Calu3 (cell line): ENCODE results near the gene IQCH. TPM values are rescaled to one million over a fixed set of nuclear protein-coding genes. Genes with fewer than 3 reads are reported as not detected.

ENCODE experiments used
- BruUV-seq: library from RNA; stranded (reverse); fragments of 400-500 nt; replicated peaks from 2 replicates; lab custom pipeline; 2021; lab: Mats Ljungman, UMichigan
- CTCF ChIA-PET: fragments of 300-600 bp; sonication (Branson Sonifier 250); formaldehyde crosslinking; loops from one replicate; lab custom pipeline; 2022; ENCODE audit warnings: antibody characterized with exemption; lab: Charles Lee
- DNase-seq: peaks from one replicate; pipeline ENCODE4 v3.0.0; 2022
- H3K27ac Mint-ChIP-seq: one replicate; pipeline ENCODE4 v1.8.0; 2022; ENCODE audit warnings: mixed read lengths; ENCODE audit not compliant: unreplicated experiment
- H3K27me3 Mint-ChIP-seq: one replicate; pipeline ENCODE4 v1.8.0; 2022; ENCODE audit warnings: mixed read lengths; ENCODE audit not compliant: unreplicated experiment
- H3K36me3 Mint-ChIP-seq: one replicate; pipeline ENCODE4 v1.8.0; 2022; ENCODE audit warnings: mild to moderate bottlenecking, moderate library complexity, mixed read lengths; ENCODE audit not compliant: insufficient read depth, unreplicated experiment
- H3K4me1 Mint-ChIP-seq: one replicate; pipeline ENCODE4 v1.8.0; 2022; ENCODE audit warnings: mild to moderate bottlenecking, low read depth, mixed read lengths; ENCODE audit not compliant: unreplicated experiment
- H3K4me3 Mint-ChIP-seq: one replicate; pipeline ENCODE4 v1.8.0; 2022; ENCODE audit warnings: mild to moderate bottlenecking, low read depth, moderate library complexity, mixed read lengths; ENCODE audit not compliant: unreplicated experiment
- H3K9me3 Mint-ChIP-seq: one replicate; pipeline ENCODE4 v1.8.0; 2022; ENCODE audit warnings: low read depth, mixed read lengths; ENCODE audit not compliant: unreplicated experiment
- intact Hi-C: fragments of 100-400 bp; cut with micrococcal nuclease; formaldehyde crosslinking; loops from one replicate; pipeline ENCODE4 v1.10.0; 2022; ENCODE audit not compliant: unreplicated experiment
- total RNA-seq: library from RNA; stranded (reverse); gene quantifications from 2 replicates; pipeline ENCODE4 v1.2.3, GENCODE V29; 2022
- TF ChIP-seq, protein P1 (sequence below): fragments of 200-600 bp; IDR thresholded peaks from one replicate; pipeline ENCODE4 v1.8.0; 2022; ENCODE audit warnings: antibody characterized with exemption; ENCODE audit not compliant: unreplicated experiment

The IQCH gene
- total RNA-seq, 1 experiment from 2014 or later: 5.5 TPM

- H3K36me3 Mint-ChIP-seq: no peaks in the 10 kb centered on the region
- CTCF ChIA-PET: no interaction called here
- intact Hi-C loops: loop anchor here (10.0 kb wide), 1 partner anchor 454 kb away; no protein-coding TSS in a partner anchor
- H3K4me1 Mint-ChIP-seq: no peaks in the 10 kb centered on the region
- no TSS peak for BruUV-seq
- H3K27ac Mint-ChIP-seq: no peak overlapping the region
- H3K4me3 Mint-ChIP-seq: no peak overlapping the region
- TF ChIP-seq, protein P1, sequence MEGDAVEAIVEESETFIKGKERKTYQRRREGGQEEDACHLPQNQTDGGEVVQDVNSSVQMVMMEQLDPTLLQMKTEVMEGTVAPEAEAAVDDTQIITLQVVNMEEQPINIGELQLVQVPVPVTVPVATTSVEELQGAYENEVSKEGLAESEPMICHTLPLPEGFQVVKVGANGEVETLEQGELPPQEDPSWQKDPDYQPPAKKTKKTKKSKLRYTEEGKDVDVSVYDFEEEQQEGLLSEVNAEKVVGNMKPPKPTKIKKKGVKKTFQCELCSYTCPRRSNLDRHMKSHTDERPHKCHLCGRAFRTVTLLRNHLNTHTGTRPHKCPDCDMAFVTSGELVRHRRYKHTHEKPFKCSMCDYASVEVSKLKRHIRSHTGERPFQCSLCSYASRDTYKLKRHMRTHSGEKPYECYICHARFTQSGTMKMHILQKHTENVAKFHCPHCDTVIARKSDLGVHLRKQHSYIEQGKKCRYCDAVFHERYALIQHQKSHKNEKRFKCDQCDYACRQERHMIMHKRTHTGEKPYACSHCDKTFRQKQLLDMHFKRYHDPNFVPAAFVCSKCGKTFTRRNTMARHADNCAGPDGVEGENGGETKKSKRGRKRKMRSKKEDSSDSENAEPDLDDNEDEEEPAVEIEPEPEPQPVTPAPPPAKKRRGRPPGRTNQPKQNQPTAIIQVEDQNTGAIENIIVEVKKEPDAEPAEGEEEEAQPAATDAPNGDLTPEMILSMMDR: no peak
- H3K27me3 Mint-ChIP-seq: no peaks in the 10 kb centered on the region
- no peak for DNase-seq
- H3K9me3 Mint-ChIP-seq: no peaks in the 10 kb centered on the region
Measured at GRCh38 chr15:67380921-67381320, 126.3 kb downstream of the IQCH start.

GRCh38 chr15:67381416-67382045, 126.9 kb downstream of the IQCH start:
- TF ChIP-seq, protein P1: no peak
- Mint-ChIP-seq H3K27ac (no peak overlapping the region), H3K27me3 (no peaks in the 10 kb centered on the region), H3K9me3 (no peaks in the 10 kb centered on the region), H3K36me3 (no peaks in the 10 kb centered on the region), H3K4me3 (no peak overlapping the region), H3K4me1 (no peaks in the 10 kb centered on the region)
- BruUV-seq: no TSS peak
- CTCF ChIA-PET: no interaction called here
- intact Hi-C loops: loop anchor here (10.0 kb wide), 1 partner anchor 453 kb away; no protein-coding TSS in a partner anchor
- DNase-seq: no peak

- Mint-ChIP-seq H3K36me3 (no peaks in the 10 kb centered on the region), H3K4me3 (no peak overlapping the region), H3K27me3 (no peaks in the 10 kb centered on the region), H3K27ac (no peak overlapping the region), H3K9me3 (no peaks in the 10 kb centered on the region), H3K4me1 (no peaks in the 10 kb centered on the region)
- no peak for DNase-seq
- BruUV-seq: no TSS peak
- intact Hi-C loops: loop anchor here (10.0 kb wide), 1 partner anchor 452 kb away; no protein-coding TSS in a partner anchor
- CTCF ChIA-PET: no interaction called here
- TF ChIP-seq, protein P1: no peak
Measured at GRCh38 chr15:67382723-67383122, 128.1 kb downstream of the IQCH start.

GRCh38 chr15:67383899-67384298, 129.3 kb downstream of the IQCH start:
- no TSS peak for BruUV-seq
- no peak for DNase-seq
- Mint-ChIP-seq H3K36me3 (no peaks in the 10 kb centered on the region), H3K27me3 (no peaks in the 10 kb centered on the region), H3K4me3 (no peak overlapping the region), H3K4me1 (no peaks in the 10 kb centered on the region), H3K27ac (no peak overlapping the region), H3K9me3 (no peaks in the 10 kb centered on the region)
- intact Hi-C loops: loop anchor here (10.0 kb wide), 1 partner anchor 451 kb away; no protein-coding TSS in a partner anchor
- TF ChIP-seq, protein P1: no peak
- CTCF ChIA-PET: no interaction called here
